GM06990 (cell line): Measurements from ENCODE around the gene MKRN2.

ENCODE experiments used
- DNase-seq: peaks from one replicate; pipeline ENCODE4 v3.0.0-alpha.2; 2011; ENCODE audit not compliant: insufficient read length; ENCODE audit errors: extremely low read depth
- H3K27me3 ChIP-seq: replicated peaks from 2 replicates; pipeline ENCODE4 v1.6.0; 2011; ENCODE audit warnings: low read length; ENCODE audit not compliant: control insufficient read depth, insufficient read depth
- H3K36me3 ChIP-seq: 2 replicates; pipeline ENCODE4 v1.5.1; 2011; ENCODE audit warnings: low read length; ENCODE audit not compliant: control insufficient read depth, insufficient read depth
- H3K4me3 ChIP-seq: replicated peaks from 2 replicates; pipeline ENCODE4 v1.5.1; 2011; ENCODE audit warnings: low read depth, mild to moderate bottlenecking, control low read depth, low read length
- TF ChIP-seq, protein P1 (sequence below): IDR thresholded peaks from 2 replicates; pipeline ENCODE4 v1.5.1; 2011; ENCODE audit warnings: low read length, control low read depth, mild to moderate bottlenecking, inconsistent platforms; ENCODE audit not compliant: insufficient read depth, poor library complexity, severe bottlenecking

MKRN2 gene

DNA sequence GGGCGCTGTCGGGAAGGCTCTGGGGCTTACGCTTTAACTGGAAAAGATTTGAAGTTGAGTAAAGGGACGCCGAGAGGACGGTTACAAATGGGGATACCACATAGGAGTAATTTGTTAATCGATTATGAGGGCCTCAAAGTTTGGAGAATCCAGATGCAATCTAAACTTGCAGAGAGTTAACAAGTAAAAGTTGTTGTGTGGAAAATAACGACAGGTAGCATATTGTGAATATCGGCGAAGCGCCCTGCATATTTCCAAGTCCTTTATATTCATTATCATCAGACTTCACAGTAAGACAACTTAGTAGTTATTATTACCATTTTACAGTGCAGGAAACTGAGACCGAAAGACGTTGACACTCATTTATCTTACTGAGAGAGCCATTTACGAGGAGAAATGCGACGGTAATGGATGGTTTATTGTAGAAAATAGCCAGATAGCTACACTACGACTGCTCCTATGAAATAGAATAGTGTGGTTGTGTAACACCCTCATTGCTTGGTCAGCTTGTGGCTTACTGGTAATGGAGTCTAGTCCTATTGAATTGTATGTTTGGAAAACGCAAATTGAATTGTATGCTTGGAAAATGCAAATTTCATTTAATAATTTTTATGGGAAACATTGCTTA, 700 bp downstream of the MKRN2 start:
- TF ChIP-seq, protein P1, sequence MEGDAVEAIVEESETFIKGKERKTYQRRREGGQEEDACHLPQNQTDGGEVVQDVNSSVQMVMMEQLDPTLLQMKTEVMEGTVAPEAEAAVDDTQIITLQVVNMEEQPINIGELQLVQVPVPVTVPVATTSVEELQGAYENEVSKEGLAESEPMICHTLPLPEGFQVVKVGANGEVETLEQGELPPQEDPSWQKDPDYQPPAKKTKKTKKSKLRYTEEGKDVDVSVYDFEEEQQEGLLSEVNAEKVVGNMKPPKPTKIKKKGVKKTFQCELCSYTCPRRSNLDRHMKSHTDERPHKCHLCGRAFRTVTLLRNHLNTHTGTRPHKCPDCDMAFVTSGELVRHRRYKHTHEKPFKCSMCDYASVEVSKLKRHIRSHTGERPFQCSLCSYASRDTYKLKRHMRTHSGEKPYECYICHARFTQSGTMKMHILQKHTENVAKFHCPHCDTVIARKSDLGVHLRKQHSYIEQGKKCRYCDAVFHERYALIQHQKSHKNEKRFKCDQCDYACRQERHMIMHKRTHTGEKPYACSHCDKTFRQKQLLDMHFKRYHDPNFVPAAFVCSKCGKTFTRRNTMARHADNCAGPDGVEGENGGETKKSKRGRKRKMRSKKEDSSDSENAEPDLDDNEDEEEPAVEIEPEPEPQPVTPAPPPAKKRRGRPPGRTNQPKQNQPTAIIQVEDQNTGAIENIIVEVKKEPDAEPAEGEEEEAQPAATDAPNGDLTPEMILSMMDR: no peak
- H3K27me3 ChIP-seq: no peaks in the 10 kb centered on the region
- no peak for DNase-seq
- no peaks in the 10 kb centered on the region for H3K36me3 ChIP-seq
- peak overlapping the region; percentile 92 for H3K4me3 ChIP-seq

DNA sequence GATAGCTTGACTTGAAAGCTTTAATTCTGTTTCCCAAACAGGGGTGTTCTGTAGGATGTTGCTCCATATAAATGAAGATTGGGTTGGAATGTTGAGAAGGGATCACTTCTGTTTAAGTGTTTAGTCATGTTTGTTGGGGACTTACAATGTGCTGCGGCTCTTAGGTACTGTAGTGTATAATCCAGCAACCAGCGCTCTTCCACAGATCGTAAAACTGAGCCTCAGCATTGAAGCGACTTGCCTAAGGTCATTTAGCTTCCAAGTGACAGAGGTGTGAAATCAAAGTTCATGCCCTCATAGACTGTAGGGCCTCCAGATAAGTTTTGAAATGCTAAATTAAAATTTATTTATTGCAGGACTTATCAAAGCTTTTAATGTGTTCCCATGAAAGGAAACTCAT, 1.8 kb downstream of the MKRN2 start:
- Histone ChIP-seq H3K4me3 (peak overlapping the region; percentile 92), H3K36me3 (no peaks in the 10 kb centered on the region), H3K27me3 (no peaks in the 10 kb centered on the region)
- TF ChIP-seq, protein P1: no peak
- no peak for DNase-seq

DNA sequence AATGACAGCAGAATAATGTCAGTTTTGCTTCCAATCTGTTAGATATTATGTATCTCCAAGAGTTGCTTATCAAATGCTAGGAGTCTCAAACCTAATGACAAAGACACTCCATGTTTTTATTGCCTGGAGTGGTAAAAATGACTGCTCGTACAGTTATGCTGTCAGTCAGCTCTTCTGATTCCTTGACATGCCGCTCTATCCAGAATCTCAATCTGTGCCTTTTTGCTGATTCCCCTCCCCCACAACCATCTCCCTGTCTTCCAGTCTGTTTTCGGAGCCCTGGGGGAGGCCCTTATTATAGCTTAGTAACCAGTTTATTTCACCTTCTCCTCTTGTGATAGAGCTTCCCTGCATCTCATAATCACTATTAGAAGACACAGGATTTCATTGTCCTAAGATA, 2.6 kb downstream of the MKRN2 start:
- DNase-seq: no peak
- TF ChIP-seq, protein P1: no peak
- no peak overlapping the region for H3K4me3 ChIP-seq
- H3K36me3 ChIP-seq: no peaks in the 10 kb centered on the region
- no peaks in the 10 kb centered on the region for H3K27me3 ChIP-seq

GRCh38 chr3:12560505-12561190, 3.8 kb downstream of the MKRN2 start:
- Histone ChIP-seq H3K4me3 (peak overlapping the region; percentile 31; the same call in 1 of the 2 replicates), H3K27me3 (no peaks in the 10 kb centered on the region), H3K36me3 (no peaks in the 10 kb centered on the region)
- TF ChIP-seq, protein P1: no peak
- peak; percentile 64 for DNase-seq

DNA sequence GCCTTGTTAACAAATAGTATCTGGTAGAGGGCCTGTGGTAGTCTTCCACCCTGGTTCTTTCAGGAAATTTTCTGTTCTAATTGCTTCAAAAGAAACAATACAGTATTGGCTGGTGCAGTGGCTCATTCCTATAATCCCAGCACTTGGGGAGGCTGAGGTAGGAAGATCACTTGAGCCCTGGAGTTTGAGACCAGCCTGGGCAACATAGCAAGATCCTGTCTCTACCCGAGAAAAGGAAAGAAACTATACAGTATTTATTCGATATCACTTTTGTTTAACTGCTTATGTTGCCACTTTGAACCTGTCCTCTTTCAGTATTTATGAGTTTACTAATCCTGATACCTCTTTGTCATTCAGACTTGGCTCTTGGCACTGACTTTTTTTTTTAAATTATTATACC, 4.5 kb downstream of the MKRN2 start:
- TF ChIP-seq, protein P1: no peak
- Histone ChIP-seq H3K27me3 (no peaks in the 10 kb centered on the region), H3K36me3 (no peaks in the 10 kb centered on the region), H3K4me3 (no peak overlapping the region)
- no peak for DNase-seq
